ENCODE measurements around the gene RSKR. TPM values are rescaled to one million over a fixed set of nuclear protein-coding genes. Genes with fewer than 3 reads are reported as not detected.

RSKR gene
- total and polyA plus RNA-seq, 2 of the 4 experiments (the other 2 are of a cell fraction): 2.2 to 6.8 TPM

DNA sequence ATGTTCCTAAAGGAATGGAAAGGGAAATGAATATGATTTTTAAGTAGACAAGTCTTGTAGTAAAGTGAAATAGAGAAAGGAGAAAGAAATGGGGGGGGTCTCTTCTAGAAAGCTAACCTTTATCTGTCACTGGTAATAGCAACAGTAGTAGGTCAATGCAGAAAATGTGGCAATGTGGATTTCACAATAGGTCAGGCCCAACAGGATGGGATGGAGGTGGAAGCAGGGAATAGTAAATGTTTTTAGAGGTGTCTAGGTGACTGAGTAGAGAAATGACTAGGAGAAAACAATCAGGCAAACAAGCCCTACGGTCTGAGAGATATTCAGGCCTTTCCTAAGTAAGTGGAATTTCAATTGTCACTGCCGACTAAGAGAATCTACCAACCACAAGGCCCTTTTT lies 6.0 kb upstream of the RSKR start:
- H2AK5ac ChIP-seq (ENCODE audit: low read depth, low read length): no peak overlapping the region
- H3K36me3 ChIP-seq (ENCODE audit: control insufficient read depth, insufficient read depth, low read length): peaks cover 72% of the 10 kb centered on the region
- in situ Hi-C loops (cut with MboI; ENCODE audit: low sequenced_read_pairs): no loop called here

More for the DNA sequence above, 6.0 kb upstream of the RSKR start:
- Histone ChIP-seq H3K79me1 (ENCODE audit: low read depth in 1 of 2, low read length in 2 of 2) (peaks cover 0 to 11% of the 10 kb centered on the region in 2 experiments; a peak in 2 of 4 replicates), H4K5ac (ENCODE audit: low read depth, low read length) (no peak overlapping the region), H3K27me3 (ENCODE audit: control insufficient read depth, insufficient read depth, low read length) (no peaks in the 10 kb centered on the region), H2BK15ac (ENCODE audit: low read depth, low read length) (no peak overlapping the region), H2BK20ac (ENCODE audit: low read depth, low read length) (no peak overlapping the region), H3K9ac (ENCODE audit: low read depth, low read length) (no peak overlapping the region), H2BK5ac (ENCODE audit: low read depth, low read length, poor library complexity, severe bottlenecking) (no peak overlapping the region), H3K4me1 (ENCODE audit: control insufficient read depth, insufficient read depth, low read length) (no peaks in the 10 kb centered on the region), H2AK9ac (replicated peaks; ENCODE audit: low read depth, low read length, poor library complexity) (no peak overlapping the region), H4K20me1 (ENCODE audit: insufficient read depth, low read length) (no peaks in the 10 kb centered on the region), H3K14ac (replicated peaks; ENCODE audit: low read depth, low read length) (no peak overlapping the region), H4K91ac (ENCODE audit: insufficient read depth, low read depth, low read length) (no peak overlapping the region), H2AFZ (replicated peaks; ENCODE audit: low read length, poor library complexity) (no peak overlapping the region), H3K9me3 (ENCODE audit: control insufficient read depth, insufficient read depth, low read length) (no peaks in the 10 kb centered on the region), H2BK120ac (ENCODE audit: low read depth, low read length) (no peak overlapping the region), H3K4ac (ENCODE audit: low read depth, low read length) (no peak overlapping the region), H3K27ac (ENCODE audit: insufficient read depth, low read length) (no peak overlapping the region), H3K9me1 (ENCODE audit: insufficient read depth, low read length) (no peaks in the 10 kb centered on the region), H3K56ac (ENCODE audit: extremely low read depth, insufficient read depth, low read length) (no peak overlapping the region), H3K4me3 (ENCODE audit: insufficient read depth, low read depth, low read length) (no peak overlapping the region), H4K8ac (ENCODE audit: low read depth in 2 of 2, low read length in 2 of 2) (no peak overlapping the region), H3K23ac (ENCODE audit: low read depth, low read length) (no peak overlapping the region), H3K4me2 (ENCODE audit: low read depth, low read length) (no peak overlapping the region), H3K18ac (ENCODE audit: low read depth, low read length) (no peak overlapping the region)
- ATAC-seq (ENCODE audit: low read depth) (no peak), DNase-seq (no peak)
- no CpG with 5 or more reads among the region's 2 CpGs for WGBS, 2 experiments (ENCODE audit: extremely low coverage in 2 of 2, insufficient read length in 1 of 2)
- BruUV-seq (replicated peaks): no TSS peak
- TF ChIP-seq CEBPB (IDR thresholded peaks at IDR 0.05; ENCODE audit: low read depth, low read length) (peak; percentile 24; the same call in 1 of the 2 replicates), BHLHE40 (IDR thresholded peaks at IDR 0.05; ENCODE audit: low read depth, low read length) (no peak)
- POLR2A ChIA-PET (ENCODE audit: unreplicated experiment): no interaction called here
- intact Hi-C loops (cut with micrococcal nuclease) (no loop called here), dilution Hi-C loops (cut with HindIII; ENCODE audit: low sequenced_read_pairs, unreplicated experiment) (no loop called here)
- CTCF ChIA-PET: no interaction called here
